ENCODE results near the gene GMPS. TPM values are rescaled to one million over a fixed set of nuclear protein-coding genes. Genes with fewer than 3 reads are reported as not detected.

GMPS gene
- total RNA-seq, 4 donors from 2014 or later: 21.4 to 27.4 (median 27.2) TPM

- H3K4me3 ChIP-seq: no peak overlapping the region
- no peaks in the 10 kb centered on the region for H3K27me3 ChIP-seq
- intact Hi-C loops (cut with DNase I): no loop called here
- no peak for TF ChIP-seq POLR2A (IDR thresholded peaks at IDR 0.05; ENCODE audit: low read depth)
- TF ChIP-seq CTCF (IDR thresholded peaks at IDR 0.05): no peak
- TF ChIP-seq EP300 (IDR thresholded peaks at IDR 0.05): no peak
- no peak for TF ChIP-seq POLR2AphosphoS5 (IDR thresholded peaks at IDR 0.05)
- no peaks in the 10 kb centered on the region for H3K4me1 ChIP-seq
- H3K27ac ChIP-seq (replicated peaks in 1 of 4): no peak overlapping the region
- no peaks in the 10 kb centered on the region for H3K9me3 ChIP-seq
- no peak for DNase-seq (ENCODE audit: extremely low spot score)
- no peaks in the 10 kb centered on the region for H3K36me3 ChIP-seq
- WGBS: 91% methylated on average over 12 of the region's 12 CpGs
These were observed 7.2 kb upstream of the GMPS start for GRCh38 chr3:155863072-155863784.

- peak overlapping the region; percentile 84 to 98 (median 97) for H3K27ac ChIP-seq (replicated peaks in 1 of 4)
- no peak for TF ChIP-seq POLR2AphosphoS5 (IDR thresholded peaks at IDR 0.05)
- no peak for TF ChIP-seq POLR2A (IDR thresholded peaks at IDR 0.05; ENCODE audit: low read depth)
- no peaks in the 10 kb centered on the region for H3K27me3 ChIP-seq
- H3K9me3 ChIP-seq: no peaks in the 10 kb centered on the region
- H3K36me3 ChIP-seq: no peaks in the 10 kb centered on the region
- H3K4me3 ChIP-seq: peak overlapping the region; percentile 95 to 100 (median 98)
- 24% methylated on average over 3 of the region's 3 CpGs for WGBS
- DNase-seq (ENCODE audit: extremely low spot score): no peak
- peaks cover 14 to 37% (median 31%) of the 10 kb centered on the region in 4 donors for H3K4me1 ChIP-seq
- intact Hi-C loops (cut with DNase I): loop anchor here (2.0 to 5.0 kb wide), 3 partner anchors 15 to 122 kb away; partner anchors contain the start of genes C3orf33, PLCH1 and SLC33A1
These were observed 759 bp upstream of the GMPS start for GRCh38 chr3:155869691-155870090.

GRCh38 chr3:155870945-155871745, 695 bp downstream of the GMPS start:
- intact Hi-C loops (cut with DNase I): loop anchor here (2.0 to 5.0 kb wide), 3 partner anchors 16 to 124 kb away; partner anchors contain the start of genes C3orf33, PLCH1 and SLC33A1
- Histone ChIP-seq H3K4me3 (peak overlapping the region; percentile 95 to 100 (median 98)), H3K9me3 (no peaks in the 10 kb centered on the region), H3K36me3 (no peaks in the 10 kb centered on the region), H3K27me3 (no peaks in the 10 kb centered on the region), H3K27ac (replicated peaks in 1 of 4) (peak overlapping the region; percentile 97 to 99 (median 98)), H3K4me1 (peaks cover 16 to 52% (median 41%) of the 10 kb centered on the region in 4 donors)
- DNase-seq (ENCODE audit: extremely low spot score): no peak
- no peak for TF ChIP-seq CTCF (IDR thresholded peaks at IDR 0.05)
- TF ChIP-seq POLR2AphosphoS5 (IDR thresholded peaks at IDR 0.05): no peak
- TF ChIP-seq POLR2A (IDR thresholded peaks at IDR 0.05; ENCODE audit: low read depth): no peak
- TF ChIP-seq EP300 (IDR thresholded peaks at IDR 0.05): no peak
- WGBS: 0% methylated on average over 16 of the region's 85 CpGs

GRCh38 chr3:155871746-155872158, 1.3 kb downstream of the GMPS start:
- Histone ChIP-seq H3K4me3 (peak overlapping the region; percentile 95 to 100 (median 98)), H3K4me1 (peaks cover 19 to 56% (median 43%) of the 10 kb centered on the region in 4 donors), H3K27me3 (no peaks in the 10 kb centered on the region), H3K36me3 (no peaks in the 10 kb centered on the region), H3K9me3 (no peaks in the 10 kb centered on the region), H3K27ac (replicated peaks in 1 of 4) (peak overlapping the region; percentile 97 to 99 (median 98))
- peak in 1 of 2 donors; percentile 36 for TF ChIP-seq POLR2AphosphoS5 (IDR thresholded peaks at IDR 0.05)
- no peak for TF ChIP-seq CTCF (IDR thresholded peaks at IDR 0.05)
- WGBS: under 1% methylated on average over 15 of the region's 19 CpGs
- DNase-seq (ENCODE audit: extremely low spot score): no peak
- intact Hi-C loops (cut with DNase I): loop anchor here (2.0 to 5.0 kb wide), 3 partner anchors 17 to 124 kb away; partner anchors contain the start of genes C3orf33, PLCH1 and SLC33A1

Measured in esophagus muscularis mucosa (tissue), 4 donors.